LHCN-M2 (cell line): ENCODE results near the gene FIGNL1. TPM values are rescaled to one million over a fixed set of nuclear protein-coding genes. Genes with fewer than 3 reads are reported as not detected.

Experiments used
- DNase-seq: peaks from one replicate; pipeline ENCODE4 v3.0.0-alpha.2; 2012; ENCODE audit warnings: low read depth
- polyA plus RNA-seq: library from polyadenylated mRNA; unstranded; fragments of >200 nt; gene quantifications from one replicate; pipeline ENCODE4 v1.2.1, GENCODE V29; 2012; ENCODE audit warnings: missing spikeins
- total RNA-seq: library from RNA; depleted of rRNA; stranded (reverse); fragments of >200 nt; gene quantifications from 2 replicates; pipeline ENCODE4 v1.2.3, GENCODE V29; 2014; rRNA removed

Gene FIGNL1, protein sequence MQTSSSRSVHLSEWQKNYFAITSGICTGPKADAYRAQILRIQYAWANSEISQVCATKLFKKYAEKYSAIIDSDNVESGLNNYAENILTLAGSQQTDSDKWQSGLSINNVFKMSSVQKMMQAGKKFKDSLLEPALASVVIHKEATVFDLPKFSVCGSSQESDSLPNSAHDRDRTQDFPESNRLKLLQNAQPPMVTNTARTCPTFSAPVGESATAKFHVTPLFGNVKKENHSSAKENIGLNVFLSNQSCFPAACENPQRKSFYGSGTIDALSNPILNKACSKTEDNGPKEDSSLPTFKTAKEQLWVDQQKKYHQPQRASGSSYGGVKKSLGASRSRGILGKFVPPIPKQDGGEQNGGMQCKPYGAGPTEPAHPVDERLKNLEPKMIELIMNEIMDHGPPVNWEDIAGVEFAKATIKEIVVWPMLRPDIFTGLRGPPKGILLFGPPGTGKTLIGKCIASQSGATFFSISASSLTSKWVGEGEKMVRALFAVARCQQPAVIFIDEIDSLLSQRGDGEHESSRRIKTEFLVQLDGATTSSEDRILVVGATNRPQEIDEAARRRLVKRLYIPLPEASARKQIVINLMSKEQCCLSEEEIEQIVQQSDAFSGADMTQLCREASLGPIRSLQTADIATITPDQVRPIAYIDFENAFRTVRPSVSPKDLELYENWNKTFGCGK
- 59.4 and 62.5 TPM in 2 replicates for total RNA-seq
- 9.5 TPM for polyA plus RNA-seq

DNA sequence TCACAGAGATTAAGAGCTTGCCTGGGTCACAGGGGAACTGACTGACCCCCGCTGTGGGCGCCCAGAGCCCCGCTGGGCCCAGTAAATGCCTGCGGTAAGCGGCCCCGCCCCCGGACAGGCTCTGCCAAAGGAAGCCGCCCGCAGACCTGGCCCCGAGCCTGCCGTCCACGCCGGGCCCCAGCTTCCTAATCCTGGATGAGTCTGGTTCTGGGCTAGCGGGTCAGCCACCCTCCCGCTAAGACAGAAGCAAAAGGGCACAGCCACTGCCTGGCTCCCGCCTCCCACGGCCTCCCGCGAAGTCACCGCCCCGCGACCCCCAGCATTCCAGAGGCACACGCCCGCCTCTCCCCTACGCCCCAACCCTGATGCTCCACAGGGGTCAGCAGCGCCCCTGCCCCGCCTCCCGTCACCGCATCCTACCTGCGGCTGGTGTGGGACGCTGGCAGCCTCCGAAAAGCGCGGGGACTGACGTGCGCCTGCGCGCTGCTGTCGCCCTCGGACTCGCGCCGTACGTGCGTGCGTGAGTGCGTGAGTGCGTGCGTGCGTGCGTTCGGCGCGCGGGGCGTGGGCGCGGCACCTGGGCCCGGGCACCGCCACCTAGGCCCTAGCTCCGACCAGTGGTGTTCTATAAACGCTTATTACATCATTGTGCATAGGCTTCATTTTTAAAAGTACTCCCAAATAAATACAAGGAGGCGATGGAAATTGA is at the start of gene FIGNL1:
Gene FIGNL1, minus strand, starts transcription at position 470 of the 709 bp plus-strand sequence. CDS start 3,063 bp downstream, outside the sequence.
- peak; percentile 79 for DNase-seq

DNA sequence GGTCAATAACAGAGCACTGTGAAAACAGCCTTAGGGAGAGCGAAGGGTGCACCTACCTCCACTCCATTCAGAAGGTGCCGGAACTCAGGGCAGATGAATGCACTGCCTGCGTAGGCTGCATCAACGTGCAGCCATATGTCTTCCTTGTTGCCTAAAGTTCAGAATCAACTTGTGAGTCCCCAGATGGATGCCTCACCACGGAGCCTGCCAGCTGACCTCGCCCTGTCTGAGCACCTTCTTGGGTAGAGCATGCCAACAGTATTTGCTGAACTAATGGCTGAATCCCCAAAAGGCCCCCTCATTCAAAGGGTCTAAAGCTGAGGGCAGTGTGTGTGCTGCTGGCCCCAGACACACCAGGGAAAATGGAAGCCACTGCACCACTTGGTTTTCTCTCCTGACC is 48.9 kb upstream of the FIGNL1 start:
- DNase-seq = no peak

DNA sequence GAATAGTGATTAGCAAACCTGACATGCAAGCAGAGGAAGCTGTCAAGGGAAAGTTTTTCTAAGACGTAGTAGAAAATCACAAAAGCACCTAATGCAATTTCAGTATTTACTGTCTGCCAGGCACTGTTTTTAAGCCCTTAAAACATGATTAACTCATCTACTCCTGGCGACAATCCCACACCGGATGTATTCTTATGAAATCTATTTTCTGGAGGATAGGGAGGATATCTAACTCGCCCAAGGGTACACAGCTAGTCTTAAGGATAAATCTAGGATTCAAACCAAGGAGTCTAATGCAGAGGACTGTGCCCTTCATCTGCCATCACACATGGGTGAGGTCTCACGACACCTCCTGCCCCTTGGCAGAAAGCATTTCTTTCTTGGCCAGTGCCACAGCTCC is 47.8 kb upstream of the FIGNL1 start:
- DNase-seq = peak; percentile 60

DNA sequence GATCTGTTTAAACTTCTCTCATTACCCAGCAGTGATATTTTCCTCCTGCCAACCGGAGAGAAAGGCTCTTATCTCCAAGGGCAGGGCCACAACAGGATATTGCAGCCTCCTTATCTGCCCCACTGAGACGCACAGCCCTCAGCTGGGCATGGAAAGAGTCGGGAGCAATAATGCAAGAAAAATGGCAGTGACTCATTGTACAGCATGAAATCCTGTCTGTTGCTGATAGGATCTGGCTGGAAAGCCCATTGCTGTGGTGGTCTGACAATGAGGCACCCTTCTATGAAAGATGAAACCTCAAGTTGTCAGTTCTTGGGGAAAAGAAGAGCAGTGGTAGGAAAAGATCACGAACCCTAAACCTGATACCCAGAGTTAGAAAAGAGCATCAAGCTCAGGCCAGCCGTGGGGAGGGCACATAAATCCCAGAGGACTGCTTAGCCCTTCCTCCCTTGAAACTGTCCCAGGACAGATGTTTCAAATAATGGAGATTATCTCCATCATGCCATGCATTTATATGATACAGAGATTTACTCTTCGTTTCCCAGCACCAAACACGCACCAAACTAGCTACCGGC is 47.0 kb upstream of the FIGNL1 start:
- DNase-seq = peak; percentile 78

DNA sequence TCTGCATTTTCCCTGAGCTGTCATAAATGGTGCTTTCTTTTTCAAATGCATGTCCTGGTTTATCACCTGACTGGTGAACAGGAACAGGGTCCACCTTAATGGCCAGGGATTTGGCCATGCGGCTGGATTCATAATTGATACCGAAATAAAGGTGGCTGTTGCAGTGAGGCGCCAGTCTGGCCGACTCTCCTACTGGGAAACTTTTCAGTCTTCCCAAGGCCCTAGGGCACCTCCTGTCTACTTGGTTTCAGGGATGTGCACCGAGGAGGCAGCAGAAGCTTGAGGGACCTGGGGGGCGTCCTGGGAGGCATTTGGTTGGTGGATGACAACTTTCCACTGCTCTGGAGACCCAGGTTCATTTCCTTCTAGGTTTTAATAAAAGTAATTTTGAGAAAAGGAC is 46.4 kb upstream of the FIGNL1 start:
- DNase-seq = no peak

DNA sequence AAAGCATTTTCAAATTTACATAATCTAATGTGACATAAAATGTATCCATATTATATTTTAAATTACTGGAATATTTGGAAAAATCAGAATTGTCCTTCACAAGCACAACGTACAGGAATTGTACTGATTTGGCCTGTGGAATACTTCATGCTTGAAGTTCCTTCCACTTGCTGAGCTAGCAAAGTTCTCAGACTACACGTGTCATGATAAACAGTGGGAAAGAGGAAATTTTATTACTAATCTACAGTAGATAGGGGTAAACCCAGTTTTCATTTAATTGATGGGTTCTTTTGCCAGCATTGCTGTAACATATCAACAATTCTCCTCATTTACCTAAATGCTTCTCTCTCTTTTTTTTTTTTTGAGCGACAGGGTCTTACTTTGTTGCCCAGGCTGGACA is 45.6 kb upstream of the FIGNL1 start:
- DNase-seq = no peak

DNA sequence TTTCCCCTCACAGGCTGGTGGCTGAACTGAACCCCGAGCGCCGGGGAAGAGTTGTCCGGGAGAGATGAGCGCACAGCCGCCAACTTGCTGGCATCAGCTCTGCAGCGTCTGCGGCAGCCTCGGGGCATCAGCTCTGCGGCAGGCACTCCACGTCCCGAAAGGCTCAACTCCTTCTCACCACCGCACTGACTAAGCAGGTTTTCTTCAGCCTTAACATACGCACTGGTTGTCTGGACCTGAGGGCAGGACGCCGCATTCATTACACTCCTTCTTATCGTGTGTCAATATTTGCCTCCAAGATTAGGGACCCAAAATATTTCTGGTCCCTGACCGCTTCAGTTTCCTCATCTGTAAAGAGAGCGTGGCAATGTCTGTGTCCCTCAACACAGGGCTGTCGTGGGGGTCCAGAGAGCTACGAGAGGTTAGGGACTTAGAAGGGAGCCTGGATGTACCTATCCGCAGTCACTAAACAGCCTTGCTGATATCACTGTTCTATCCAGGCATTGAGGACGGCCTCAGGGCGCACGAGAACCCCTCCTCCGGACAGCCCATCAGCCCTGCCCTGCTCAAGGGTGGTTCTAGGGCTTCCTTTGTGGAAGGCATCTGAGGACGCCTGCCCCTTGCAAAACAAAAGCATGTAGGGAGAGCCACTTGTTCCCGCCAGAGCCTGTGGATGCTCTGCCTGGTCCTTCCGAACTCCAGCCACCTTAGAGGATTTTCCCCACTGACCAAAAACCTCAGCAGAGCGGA is 42.8 kb upstream of the FIGNL1 start:
- no peak for DNase-seq

DNA sequence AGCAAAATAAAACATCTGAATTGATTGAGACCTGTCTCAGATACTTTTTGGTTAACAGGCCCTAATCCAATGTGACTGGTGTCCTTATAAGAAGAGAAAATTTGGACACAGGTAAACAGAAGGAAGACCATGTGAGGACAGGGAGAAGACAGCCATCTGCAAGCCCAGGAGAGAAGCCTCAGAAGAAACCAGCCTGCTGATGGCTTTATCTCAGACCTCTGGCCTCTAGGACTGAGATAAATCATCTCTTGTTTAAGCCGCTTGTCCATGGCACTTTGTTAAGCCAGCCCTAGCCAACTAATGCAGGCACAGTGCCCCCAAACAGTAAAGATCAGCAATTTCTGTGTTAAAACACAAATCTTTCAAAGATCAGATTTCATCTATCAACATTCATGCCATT is 41.8 kb upstream of the FIGNL1 start:
- DNase-seq = no peak

DNA sequence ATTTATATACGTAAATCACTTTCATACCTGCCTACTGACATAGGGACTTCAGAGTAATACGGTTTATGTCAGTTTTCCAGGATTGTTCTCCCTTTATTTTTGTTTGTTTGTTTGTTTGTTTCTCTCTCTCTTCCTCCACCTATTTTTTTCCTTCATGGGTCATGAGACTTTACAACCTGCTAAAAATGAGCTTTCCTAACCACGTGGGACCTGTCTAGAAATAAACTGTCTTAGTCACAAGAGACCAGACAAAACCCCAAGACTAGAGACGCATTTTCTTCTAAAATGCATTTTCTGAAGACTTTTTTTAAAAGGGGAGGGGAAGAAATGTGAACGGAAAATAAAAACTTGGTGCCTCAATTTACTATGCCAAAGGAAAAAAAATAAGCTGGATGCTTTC is 41.1 kb upstream of the FIGNL1 start:
- DNase-seq = no peak

DNA sequence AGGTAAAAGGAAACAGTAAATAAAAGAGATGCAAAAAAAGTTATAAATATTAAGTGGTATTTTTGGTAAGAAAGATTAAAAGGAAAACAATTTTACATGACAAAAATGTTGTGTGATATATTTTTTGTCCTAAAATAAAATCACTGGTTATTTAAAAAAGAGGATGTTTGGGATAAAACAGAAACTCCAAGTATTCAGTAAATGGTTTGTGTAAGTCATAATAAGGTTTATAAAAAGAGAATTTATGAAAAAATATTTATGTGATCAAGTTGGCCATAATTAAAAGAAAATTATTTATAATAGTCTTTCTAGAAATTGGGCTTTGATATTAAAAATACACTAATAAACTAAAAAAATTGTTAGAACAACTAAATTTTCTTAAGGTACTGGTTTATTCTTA is 38.2 kb upstream of the FIGNL1 start:
- DNase-seq = no peak

DNA sequence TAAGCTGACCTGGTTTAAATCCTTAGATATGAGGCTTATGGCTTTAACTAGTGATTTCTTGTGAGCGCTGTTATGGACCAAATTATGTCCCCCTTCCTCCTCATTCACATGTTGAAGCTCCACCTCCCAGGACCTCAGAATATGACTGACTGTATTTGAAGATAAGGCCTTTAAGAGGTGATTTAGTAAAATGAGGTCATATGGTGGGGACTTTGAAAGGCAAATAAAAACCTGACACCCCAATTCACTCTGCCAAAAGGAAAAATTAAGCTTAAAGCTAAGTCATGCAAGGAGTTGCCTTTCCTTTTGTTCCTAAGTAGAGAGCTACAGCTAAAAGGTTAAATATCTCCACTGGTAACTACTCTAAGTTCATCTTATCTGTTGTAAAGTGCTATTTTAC is 36.4 kb upstream of the FIGNL1 start:
- no peak for DNase-seq

DNA sequence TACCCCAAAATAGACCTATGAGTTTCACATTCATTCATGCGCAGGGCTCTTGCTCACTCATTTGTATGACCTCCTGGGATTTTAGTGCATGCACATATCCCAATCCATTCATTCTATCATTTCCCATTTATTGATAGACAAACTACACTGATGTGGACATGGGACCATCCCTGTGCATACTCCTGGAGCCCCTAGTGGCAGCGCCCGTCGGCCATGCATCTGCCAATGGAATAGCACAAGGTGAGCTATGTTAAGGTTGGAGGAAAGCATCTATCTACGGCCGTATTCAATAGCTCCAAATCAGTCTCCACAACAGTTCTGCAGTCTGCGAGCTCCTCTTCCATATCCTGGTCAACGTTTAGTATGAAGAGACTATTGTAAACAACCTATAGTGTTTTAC is 31.7 kb upstream of the FIGNL1 start:
- no peak for DNase-seq

DNA sequence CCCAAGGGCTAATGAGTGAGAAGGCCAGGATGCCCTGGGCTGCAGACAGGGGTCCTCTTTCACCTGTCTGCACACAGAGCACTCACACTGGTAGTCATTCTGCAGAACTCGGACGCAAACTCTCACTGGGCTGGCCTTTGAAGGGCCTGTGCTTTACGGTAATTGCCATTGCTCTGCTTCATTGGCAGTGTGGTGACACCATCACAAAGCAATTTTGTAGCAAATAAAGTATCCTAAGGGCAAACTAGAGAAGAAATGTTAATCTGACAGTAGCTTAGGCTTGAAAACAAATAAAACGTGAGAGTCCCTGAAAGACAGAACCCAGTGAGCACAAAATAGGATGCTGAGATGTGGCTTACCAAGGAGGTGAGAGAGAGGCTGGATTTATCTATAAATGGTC is 30.6 kb upstream of the FIGNL1 start:
- no peak for DNase-seq

DNA sequence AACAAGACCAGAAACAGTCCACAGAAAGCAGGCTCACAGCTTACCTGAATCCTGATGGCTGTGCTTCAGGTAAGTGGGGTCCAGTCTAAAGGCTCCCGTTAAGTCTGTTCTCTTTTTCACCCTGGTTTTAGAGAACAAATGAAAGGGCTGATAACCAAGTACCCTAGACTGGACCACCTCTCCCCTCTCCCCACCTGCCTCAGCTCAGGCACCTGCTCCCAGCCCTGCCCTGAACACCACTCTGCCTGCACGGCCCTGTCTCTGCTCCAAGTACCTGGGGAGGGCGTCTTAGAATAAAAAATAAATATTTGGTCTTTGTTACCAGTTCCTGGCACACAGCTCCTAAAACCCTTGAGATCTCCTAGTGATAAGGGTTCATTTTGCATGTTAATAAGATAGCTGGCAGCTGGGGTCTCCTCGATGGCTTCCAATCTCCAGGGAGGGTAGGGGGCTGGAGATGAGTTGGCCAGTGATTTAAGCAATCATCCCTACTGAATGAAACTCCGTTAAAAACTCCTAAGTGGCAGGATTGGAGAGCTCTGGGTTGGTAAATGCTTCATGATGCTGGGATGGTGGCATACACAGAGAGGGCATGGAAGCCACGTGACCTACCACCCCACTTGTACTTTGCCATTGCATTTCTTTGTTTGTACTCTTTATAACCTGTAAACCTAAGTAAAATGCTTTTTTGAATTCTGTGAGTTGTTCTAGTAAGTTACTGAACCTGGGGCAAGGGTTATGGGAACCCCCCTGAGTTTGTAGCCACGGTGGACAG is 29.8 kb upstream of the FIGNL1 start:
- DNase-seq = no peak

DNA sequence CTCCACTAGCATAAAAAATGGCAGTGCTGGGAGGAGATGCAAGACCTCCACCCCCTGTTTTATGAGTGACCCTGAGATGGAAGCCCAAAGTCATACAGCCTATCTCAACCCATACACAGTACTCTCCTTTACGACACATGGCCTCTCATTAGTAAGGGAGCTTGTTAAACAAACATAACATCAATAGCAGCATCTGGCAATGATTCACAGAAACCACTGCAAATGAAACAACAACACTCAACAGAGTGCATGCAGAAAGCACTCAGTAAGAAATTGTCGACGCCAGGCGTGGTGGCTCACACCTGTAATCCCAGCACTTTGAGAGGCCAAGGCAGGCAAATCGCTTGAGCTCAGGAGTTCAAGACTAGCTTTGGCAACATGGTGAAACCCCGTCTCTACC is 27.5 kb upstream of the FIGNL1 start:
- DNase-seq = no peak

DNA sequence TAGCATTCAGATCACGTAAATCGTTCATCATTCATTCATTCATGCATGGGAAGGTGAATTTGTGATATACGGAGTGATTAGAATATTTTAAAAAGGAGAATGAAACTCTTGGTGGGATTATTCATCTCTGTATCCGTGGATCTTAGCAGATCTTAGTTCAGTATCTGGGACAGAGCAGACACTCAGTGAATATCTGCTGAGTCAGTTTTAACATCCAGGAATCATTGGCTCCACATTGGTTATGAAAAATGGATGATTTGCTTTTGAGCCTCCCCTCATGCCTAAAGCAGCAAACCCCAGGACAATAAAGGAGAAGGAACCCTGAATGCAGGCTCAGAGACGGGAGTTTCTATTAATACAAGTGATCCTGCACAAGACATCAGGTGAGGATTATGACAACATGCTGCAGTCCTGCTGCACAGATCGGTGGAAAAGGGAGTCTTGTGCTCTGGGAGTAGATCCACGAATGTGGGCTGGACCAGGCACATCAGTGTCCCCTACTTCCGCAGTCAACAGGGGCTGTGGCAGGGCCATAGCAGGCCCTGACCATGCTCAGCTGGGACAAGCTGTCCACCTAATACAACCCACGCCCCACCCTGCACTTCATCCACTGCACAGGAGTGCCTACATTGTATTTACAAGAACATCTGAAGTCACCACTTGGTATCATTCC is 26.9 kb upstream of the FIGNL1 start:
- DNase-seq = no peak

DNA sequence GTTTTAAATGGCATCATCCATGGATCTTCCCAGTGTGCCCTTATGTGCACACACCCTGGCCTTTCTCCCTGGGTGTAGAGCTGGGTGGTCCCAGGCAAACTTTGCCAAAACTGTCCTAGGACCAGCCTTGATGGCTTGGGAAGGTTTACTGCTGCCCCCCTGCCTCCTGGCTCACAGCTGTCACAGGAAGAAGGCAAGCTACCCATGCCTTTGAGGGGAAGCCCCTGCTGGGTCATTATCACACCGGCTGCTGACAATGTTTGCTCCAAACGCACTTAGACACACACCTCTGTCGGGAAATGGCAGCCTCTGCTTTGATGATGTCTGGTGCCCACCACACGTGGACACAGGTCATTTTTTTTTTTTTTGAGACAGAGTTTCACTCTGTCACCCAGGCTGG is 25.2 kb upstream of the FIGNL1 start:
- no peak for DNase-seq

DNA sequence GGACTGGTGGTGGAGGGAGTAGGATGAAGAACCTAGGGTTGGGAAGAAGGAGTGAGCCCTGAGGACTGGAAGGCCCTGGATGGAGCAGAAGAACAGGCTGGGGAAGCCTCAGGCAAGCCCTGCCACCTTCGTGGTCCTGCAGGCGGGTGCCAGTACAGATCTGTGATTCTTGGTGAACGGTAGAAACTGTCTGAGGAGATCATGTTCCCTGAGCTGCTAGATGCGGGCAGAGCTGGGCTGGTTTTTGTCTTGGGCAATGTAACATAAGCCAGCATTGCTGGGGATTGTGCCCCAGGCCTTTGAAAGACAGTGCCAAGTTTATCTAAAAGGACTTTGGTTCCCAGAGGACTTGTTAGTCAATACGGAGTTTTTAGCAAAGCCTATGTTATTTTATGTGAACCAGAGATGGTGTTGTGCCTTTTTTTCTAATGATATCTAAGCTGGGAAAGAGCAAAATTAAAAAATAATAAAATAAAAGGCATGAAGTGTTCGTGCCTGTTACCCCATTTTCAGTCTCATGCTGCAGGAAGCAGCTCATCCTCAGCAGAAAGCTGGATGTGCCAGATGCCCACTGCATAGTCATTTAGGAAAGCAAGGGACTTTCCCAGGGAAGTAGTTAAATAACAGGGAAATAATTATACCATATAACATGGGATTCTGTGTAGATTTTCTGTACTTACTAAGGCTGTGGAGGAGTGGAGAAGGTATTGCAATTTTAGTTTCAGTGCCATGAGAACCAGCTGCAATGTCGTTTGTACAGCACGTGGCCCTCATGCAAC is 24.4 kb upstream of the FIGNL1 start:
- DNase-seq = no peak

DNA sequence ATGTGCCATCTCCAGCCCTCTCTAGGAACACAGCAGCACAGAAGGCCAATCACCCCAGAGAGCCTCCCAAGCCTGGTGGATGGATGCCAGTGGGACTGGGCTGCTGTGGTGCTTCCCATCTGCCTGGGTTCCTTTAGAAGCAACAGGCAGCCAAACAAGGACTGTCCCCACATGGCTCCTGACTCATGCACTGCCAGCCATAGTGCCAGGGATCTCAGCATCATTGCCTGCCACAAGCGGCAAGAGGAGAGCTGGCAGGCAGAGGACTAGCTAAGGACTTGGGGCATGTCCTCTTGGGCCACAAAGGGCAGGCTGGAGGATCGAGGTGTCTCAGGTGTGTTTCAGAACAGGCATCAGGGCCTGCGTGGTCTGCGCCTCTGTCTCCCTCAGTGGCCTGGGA is 23.4 kb upstream of the FIGNL1 start:
- no peak for DNase-seq
